Esophagus (tissue), 2 donors: ENCODE measurements around the gene GPR137B. TPM values are rescaled to one million over a fixed set of nuclear protein-coding genes. Genes with fewer than 3 reads are reported as not detected.
"Not testable (repeated sequence)": the region's sequence is repeated elsewhere in the genome, so short reads cannot be mapped to it uniquely, and the experiment has no call there.

ENCODE experiments used
- H3K27ac ChIP-seq, 2 donors: one replicate each; pipeline ENCODE4 v1.5.1; 2013; ENCODE audit warnings: low read depth in 2 of 2, mild to moderate bottlenecking in 2 of 2, inconsistent platforms in 1 of 2, low read length in 1 of 2, moderate library complexity in 1 of 2
- H3K27me3 ChIP-seq, 2 donors: one replicate each; pipeline ENCODE4 v1.6.1; 2013; ENCODE audit warnings: low read length in 2 of 2, control low read depth in 1 of 2, mild to moderate bottlenecking in 1 of 2; ENCODE audit not compliant: insufficient read depth in 2 of 2, control insufficient read depth in 1 of 2
- H3K36me3 ChIP-seq, 2 donors: one replicate each; pipeline ENCODE4 v1.6.1; 2013; ENCODE audit warnings: low read length in 1 of 2; ENCODE audit not compliant: control insufficient read depth in 2 of 2, insufficient read depth in 2 of 2
- H3K4me1 ChIP-seq, 2 donors: one replicate each; pipeline ENCODE4 v1.6.1; 2013; ENCODE audit warnings: low read length in 1 of 2; ENCODE audit not compliant: control insufficient read depth in 2 of 2, insufficient read depth in 2 of 2
- H3K4me3 ChIP-seq, 2 donors: one replicate each; pipeline ENCODE4 v1.5.1; 2013; ENCODE audit warnings: low read length in 2 of 2, mild to moderate bottlenecking in 2 of 2, low read depth in 1 of 2, moderate library complexity in 1 of 2
- H3K9me3 ChIP-seq, 2 donors: one replicate each; pipeline ENCODE4 v1.6.1; 2013; ENCODE audit warnings: mild to moderate bottlenecking in 2 of 2, low read depth in 1 of 2, low read length in 1 of 2, moderate library complexity in 1 of 2; ENCODE audit not compliant: control insufficient read depth in 2 of 2, insufficient read depth in 1 of 2
- WGBS, 2 donors: extraction: QIAGEN DNeasy Blood & Tissue Kit; methylation state at CpG; one replicate each; pipeline ENCODE4 v1.1.7; 2013; 5-methylcytosine and 5-hydroxymethylcytosine counted together
- polyA plus RNA-seq, 2 donors: library from polyadenylated mRNA; stranded (reverse); fragments of 200-250 nt; gene quantifications; one replicate each; pipeline ENCODE4 v1.2.3, GENCODE V29; 2013
- donor health status: healthy with polysubstance abuse.
- donor health status: Bipolar disorder and iron deficiency.

The GPR137B gene
- polyA plus RNA-seq, 2 donors: 2.1 to 2.8 TPM

DNA sequence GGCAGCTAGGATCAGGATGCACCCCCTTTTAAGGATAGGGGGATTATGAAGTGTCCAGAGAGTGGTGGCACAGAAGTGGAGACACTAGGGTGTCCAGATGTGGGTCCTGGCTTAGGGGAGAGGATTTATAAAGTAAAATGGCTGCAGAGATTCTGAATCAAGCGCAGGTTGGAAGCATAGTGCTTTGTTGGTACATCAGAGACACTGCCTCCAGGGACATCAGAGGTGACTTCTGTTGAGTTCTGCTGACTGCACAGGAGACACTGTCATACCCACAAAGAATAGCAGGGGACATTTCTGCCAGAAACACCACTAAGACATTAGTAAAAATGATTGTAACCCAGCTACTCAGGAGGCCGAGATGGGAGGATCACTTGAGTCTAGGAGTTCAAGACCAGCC is 16.4 kb downstream of the GPR137B start:
- Histone ChIP-seq H3K4me1 (no peaks in the 10 kb centered on the region), H3K27me3 (no peaks in the 10 kb centered on the region), H3K9me3 (peaks cover 0 to 11% of the 10 kb centered on the region in 2 donors), H3K27ac (no peak overlapping the region), H3K4me3 (no peak overlapping the region), H3K36me3 (no peaks in the 10 kb centered on the region)
- WGBS, 2 donors: 89 to 94% methylated on average over 2 of the region's 2 CpGs

DNA sequence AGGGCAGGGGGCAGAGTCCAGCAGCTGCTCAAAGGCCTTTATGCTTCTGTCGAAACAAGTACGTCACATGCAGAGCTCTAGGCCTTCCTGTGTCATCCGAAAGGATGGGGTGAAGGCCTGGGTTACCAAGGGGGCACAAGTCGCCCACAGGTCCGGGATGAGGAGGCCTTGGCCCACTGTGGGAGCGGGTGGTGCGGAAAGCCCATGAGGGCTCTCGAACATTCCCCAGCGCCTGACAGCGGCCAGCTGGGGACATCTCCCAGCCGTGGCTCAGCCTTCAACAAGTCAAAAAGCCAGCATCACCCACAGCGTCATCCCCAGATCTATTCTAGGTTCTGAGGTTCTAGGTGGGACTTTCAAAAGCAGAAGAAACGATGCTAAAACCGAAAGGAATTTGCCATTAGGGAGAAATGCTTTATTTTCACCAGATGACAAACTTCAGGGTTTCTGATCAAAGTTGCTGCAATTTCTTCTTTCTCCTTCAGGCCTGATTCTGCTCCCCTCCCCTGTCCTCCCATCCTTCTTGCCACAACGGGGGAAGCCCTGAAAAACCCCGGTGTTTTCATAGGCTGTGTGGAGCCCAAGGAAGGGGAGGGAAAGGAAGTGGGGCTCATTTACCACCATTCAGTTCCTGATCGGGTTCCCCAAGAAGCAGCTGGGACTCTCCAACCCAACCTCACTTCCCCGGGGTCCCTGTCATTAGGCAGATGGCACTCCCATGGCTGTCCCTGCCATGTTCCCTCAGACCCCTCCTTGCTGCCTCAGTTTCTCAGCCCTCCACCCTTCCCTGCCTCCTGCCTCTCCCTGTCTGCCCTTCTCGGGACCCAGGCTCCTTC is 17.6 kb downstream of the GPR137B start:
- H3K27ac ChIP-seq: no peak overlapping the region
- 69 to 82% methylated on average over 19 of the region's 19 CpGs for WGBS, 2 donors
- peaks cover 0 to 11% of the 10 kb centered on the region in 2 donors for H3K9me3 ChIP-seq
- H3K27me3 ChIP-seq: no peaks in the 10 kb centered on the region
- no peak overlapping the region for H3K4me3 ChIP-seq
- H3K4me1 ChIP-seq: no peaks in the 10 kb centered on the region
- no peaks in the 10 kb centered on the region for H3K36me3 ChIP-seq

DNA sequence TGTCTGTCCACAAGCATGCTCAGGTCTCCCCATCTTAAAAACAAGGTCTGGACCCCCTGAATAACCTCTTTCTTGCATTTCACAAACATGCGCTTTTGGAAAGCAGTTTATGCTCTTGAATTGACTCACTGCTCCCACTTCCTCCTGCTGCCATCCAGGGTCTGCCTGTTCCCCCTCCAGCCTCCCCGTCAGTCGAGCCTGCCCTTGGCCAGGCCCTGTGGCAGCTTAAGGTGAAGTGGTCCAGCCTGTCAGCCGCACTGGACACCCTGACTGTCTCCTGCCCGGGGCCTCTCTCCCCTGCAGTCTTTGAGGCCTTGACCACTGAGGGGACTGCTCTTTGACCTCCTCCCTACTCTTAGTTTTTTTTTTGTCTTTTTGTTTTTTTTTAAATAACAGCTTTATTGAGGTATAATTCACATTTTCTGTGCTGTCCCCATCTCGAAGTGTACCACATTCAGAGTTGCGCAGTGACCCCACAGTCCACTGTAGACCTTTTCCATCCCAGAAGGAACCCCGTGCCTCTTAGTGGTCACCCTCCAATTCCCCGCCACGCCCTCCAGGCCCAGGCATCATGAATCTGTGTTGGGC is 18.3 kb downstream of the GPR137B start:
- no peak overlapping the region for H3K4me3 ChIP-seq
- 91 to 96% methylated on average over 10 of the region's 10 CpGs for WGBS, 2 donors
- H3K36me3 ChIP-seq: no peaks in the 10 kb centered on the region
- H3K4me1 ChIP-seq: no peaks in the 10 kb centered on the region
- H3K27ac ChIP-seq: no peak overlapping the region
- H3K27me3 ChIP-seq: no peaks in the 10 kb centered on the region
- peaks cover 0 to 11% of the 10 kb centered on the region in 2 donors for H3K9me3 ChIP-seq

DNA sequence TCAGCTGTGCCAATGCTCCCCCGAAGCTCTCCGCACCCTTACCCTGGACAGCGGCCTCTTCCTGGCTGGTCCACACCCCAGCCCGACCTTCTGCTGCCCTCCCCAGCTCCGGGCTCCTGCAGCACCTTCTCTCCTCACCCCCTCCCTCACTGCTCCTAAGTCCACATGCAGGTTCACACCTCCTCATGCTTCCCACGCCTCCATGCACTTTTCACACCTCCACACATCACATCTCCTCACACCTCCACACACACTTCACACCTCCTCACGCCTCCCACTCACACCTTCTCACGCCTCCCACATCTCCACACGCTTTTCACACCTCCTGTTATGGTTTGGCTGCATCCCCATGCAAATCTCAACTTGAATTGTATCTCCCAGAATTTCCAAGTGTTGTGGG is 18.9 kb downstream of the GPR137B start:
- no peaks in the 10 kb centered on the region for H3K36me3 ChIP-seq
- H3K9me3 ChIP-seq: peaks cover 0 to 11% of the 10 kb centered on the region in 2 donors
- no peak overlapping the region for H3K27ac ChIP-seq
- no peaks in the 10 kb centered on the region for H3K4me1 ChIP-seq
- H3K27me3 ChIP-seq: no peaks in the 10 kb centered on the region
- 84 to 91% methylated on average over 9 of the region's 9 CpGs for WGBS, 2 donors
- H3K4me3 ChIP-seq: no peak overlapping the region

DNA sequence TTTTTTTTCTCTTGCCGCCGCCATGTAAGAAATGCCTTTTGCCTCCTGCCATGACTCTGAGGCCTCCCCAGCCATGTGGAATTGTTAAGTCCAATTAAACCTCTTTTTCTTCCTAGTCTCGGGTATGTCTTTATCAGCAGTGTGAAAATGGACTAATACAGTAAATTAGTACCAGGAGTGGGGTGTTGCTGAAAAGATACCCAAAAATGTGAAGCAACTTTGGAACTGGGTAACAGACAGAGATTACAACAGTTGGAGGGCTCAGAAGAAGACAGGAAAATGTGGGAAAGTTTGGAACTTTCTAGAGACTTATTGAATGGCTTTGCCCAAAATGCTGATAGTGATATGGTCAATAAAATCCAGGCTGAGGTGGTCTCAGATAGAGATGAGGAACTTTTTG is 19.4 kb downstream of the GPR137B start:
- H3K27me3 ChIP-seq, H3K27ac ChIP-seq, H3K4me1 ChIP-seq, H3K36me3 ChIP-seq, H3K4me3 ChIP-seq: not testable (repeated sequence)
- H3K9me3 ChIP-seq: peaks cover 0 to 11% of the 10 kb centered on the region in 2 donors
- WGBS, 2 donors: 95 to 96% methylated on average over 3 of the region's 3 CpGs

DNA sequence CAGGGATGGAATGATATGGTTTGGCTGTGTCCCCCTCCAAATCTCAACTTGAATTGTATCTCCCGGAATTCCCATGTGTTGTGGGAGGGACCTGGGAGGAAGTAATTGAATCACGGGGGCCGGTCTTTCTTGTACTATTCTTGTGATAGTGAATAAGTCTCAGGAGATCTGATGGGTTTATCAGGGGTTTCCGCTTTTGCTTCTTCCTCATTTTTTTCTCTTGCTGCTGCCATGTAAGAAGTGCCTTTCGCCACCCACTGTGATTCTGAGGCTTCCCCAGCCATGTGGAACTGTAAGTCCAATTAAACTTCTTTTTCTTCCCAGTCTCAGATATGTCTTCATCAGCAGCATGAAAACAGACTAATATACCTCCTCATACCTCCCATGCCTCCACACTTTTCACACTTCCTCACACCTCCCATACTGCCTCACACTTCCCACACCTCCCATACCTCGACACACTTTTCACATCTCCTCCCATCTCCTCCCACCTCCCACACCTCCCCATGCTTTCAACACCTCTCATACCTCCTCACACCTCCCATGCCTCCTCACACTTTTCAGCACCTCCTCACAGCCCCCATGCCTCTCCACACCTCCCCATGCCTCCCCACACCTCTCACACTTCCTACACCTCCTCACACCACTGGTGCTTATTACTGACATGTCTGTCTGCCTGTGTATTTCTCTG is 21.3 kb downstream of the GPR137B start:
- Histone ChIP-seq H3K4me1 (no peaks in the 10 kb centered on the region), H3K36me3 (no peaks in the 10 kb centered on the region), H3K27me3 (no peaks in the 10 kb centered on the region), H3K9me3 (peaks cover 0 to 11% of the 10 kb centered on the region in 2 donors), H3K4me3 (no peak overlapping the region), H3K27ac (no peak overlapping the region)
- 80 to 81% methylated on average over 6 of the region's 6 CpGs for WGBS, 2 donors

DNA sequence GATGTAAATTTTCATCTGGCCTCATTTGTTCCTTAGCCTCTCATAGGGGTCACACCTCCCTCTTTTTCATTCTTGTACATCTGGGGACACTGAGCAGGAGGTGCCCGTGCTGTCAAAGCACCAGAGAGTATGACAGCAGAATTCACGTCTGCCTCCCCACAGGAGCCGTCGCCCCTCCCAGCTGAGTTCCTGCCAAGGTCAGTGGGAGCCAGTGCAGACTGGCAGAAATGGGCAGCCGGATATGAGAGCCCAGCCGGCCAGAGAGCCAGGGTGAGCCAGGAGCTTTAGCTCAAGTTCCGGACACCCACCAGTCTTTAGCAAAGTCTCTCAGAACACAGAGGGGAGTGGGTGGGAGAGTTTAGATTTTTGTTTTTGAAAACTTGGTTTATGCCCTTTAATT is 21.9 kb downstream of the GPR137B start:
- Histone ChIP-seq H3K4me3 (no peak overlapping the region), H3K9me3 (peaks cover 0 to 11% of the 10 kb centered on the region in 2 donors), H3K27me3 (no peaks in the 10 kb centered on the region), H3K4me1 (no peaks in the 10 kb centered on the region), H3K27ac (no peak overlapping the region), H3K36me3 (peaks cover 0 to 4% of the 10 kb centered on the region in 2 donors)
- WGBS, 2 donors: 74 to 86% methylated on average over 7 of the region's 7 CpGs

DNA sequence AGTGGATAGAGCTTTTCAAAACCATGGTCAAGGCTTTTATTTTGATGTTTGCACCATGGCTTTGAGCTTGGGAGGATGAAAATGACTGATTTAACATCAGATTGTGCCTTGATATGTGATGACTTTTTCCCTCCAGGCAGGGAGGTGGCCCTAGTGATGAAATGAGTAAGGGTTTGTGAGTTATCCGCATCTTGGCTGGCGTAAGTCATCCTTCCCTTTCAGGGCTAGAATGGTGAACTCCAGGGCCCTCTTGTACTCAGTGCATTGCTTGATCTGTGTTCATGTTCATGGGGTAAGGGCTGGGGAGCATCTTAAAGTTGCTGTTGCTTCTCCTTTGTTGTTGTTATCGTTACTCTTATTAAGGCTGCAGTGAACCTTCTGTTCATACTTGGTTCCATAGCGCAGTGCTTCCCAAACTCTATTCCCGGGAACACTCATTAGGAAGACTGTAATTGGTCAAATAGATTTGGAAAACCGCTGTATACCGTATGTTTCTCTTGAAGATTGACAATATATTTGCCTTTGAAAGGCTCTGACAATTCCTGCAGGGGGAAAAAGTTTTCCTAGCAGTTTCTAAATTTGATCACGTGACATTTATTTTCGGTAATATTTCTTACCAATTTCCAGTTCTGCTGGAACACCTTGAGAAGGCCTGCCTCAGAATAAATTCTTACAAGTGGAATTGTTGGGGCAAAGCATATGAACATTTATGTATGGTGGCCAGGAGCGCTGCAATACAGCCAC is 23.1 kb downstream of the GPR137B start:
- H3K27ac ChIP-seq: no peak overlapping the region
- no peaks in the 10 kb centered on the region for H3K27me3 ChIP-seq
- peaks cover 0 to 11% of the 10 kb centered on the region in 2 donors for H3K9me3 ChIP-seq
- H3K4me3 ChIP-seq: no peak overlapping the region
- H3K36me3 ChIP-seq: peaks cover 0 to 4% of the 10 kb centered on the region in 2 donors
- WGBS, 2 donors: 93 to 95% methylated on average over 10 of the region's 10 CpGs
- no peaks in the 10 kb centered on the region for H3K4me1 ChIP-seq

DNA sequence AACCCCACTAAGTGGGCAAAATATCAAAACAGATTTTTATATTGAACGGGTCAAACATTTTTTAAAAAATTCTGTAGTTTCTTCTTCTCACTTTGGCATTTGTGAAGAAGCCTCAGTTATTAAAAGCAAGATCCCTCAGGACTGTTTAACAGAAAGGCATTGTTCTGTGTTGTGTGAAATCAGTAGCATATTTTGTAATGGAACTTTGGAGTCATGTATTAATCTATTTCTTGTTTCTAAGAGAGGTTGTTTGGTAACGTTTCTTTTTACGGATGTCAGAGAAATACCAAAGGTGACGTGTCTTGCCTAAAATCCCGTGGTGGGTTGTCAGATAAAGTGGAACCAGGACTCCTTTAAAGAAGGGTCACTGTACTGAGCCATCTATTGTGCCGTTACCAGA is 23.7 kb downstream of the GPR137B start:
- Histone ChIP-seq H3K27me3 (no peaks in the 10 kb centered on the region), H3K36me3 (peaks cover 0 to 4% of the 10 kb centered on the region in 2 donors), H3K9me3 (peaks cover 0 to 6% of the 10 kb centered on the region in 2 donors), H3K4me3 (no peak overlapping the region), H3K27ac (no peak overlapping the region), H3K4me1 (no peaks in the 10 kb centered on the region)
- whole genome bisulfite sequencing, 2 donors: 92 to 93% methylated on average over 6 of the region's 6 CpGs
